ENCODE results near the gene EPAS1.

- TF ChIP-seq EZH2 (IDR thresholded peaks at IDR 0.05; ENCODE audit: insufficient read depth, poor library complexity, severe bottlenecking) (no peak), EZH2phosphoT487 (IDR thresholded peaks at IDR 0.05; ENCODE audit: insufficient read depth, low read depth) (no peak)
Observed at GRCh38 chr2:46269001-46269400, 28.2 kb upstream of the EPAS1 start.
